Naive thymus-derived CD8-positive, alpha-beta T cell (primary cell): ENCODE measurements around the gene TK2. TPM values are rescaled to one million over a fixed set of nuclear protein-coding genes. Genes with fewer than 3 reads are reported as not detected.
A peak's percentile ranks its signal among the peaks of the same experiment; 100 is the strongest.
"Not testable (repeated sequence)": the region's sequence is repeated elsewhere in the genome, so short reads cannot be mapped to it uniquely, and the experiment has no call there.

Experiments used
- ATAC-seq, 2 donors: fragments of 150-1000 bp; cut with Tn5 transposase in 1 of 2; sonication (Bioruptor Pico), chemical (Tn5 transposase) in 1 of 2; 1 replicate in 1 of 2; 2 replicates in 1 of 2; pipeline ENCODE4 v1.10.0; 2021; ENCODE audit warnings: mild to moderate bottlenecking in 2 of 2, moderate library complexity in 2 of 2
- POLR2A ChIA-PET: fragments of 350-600 bp; sonication (Branson Sonifier 250); formaldehyde crosslinking; loops from one replicate; lab custom pipeline; 2021; ENCODE audit warnings: antibody characterized with exemption; lab: Charles Lee
- DNase-seq, 10 donors: peaks; one replicate each; pipeline versions ENCODE4 v3.0.0 to v3.0.0-alpha.2; 2020 to 2022
- H3K27ac Mint-ChIP-seq, 10 donors: one replicate each; pipeline ENCODE4 v1.8.0; 2020 to 2022; ENCODE audit warnings: mild to moderate bottlenecking in 10 of 10, mixed read lengths in 10 of 10, moderate library complexity in 4 of 10, inconsistent platforms in 1 of 10
- H3K27me3 Mint-ChIP-seq, 5 donors: one replicate each; pipeline ENCODE4 v1.8.0; 2021 to 2022; ENCODE audit warnings: mixed read lengths in 5 of 5
- H3K36me3 Mint-ChIP-seq, 3 donors: one replicate each; pipeline ENCODE4 v1.8.0; 2020 to 2022; ENCODE audit warnings: mixed read lengths in 3 of 3, mild to moderate bottlenecking in 2 of 3, inconsistent platforms in 1 of 3
- H3K4me1 Mint-ChIP-seq, 4 donors: one replicate each; pipeline ENCODE4 v1.8.0; 2021 to 2022; ENCODE audit warnings: mixed read lengths in 4 of 4
- H3K4me3 Mint-ChIP-seq, 10 donors: one replicate each; pipeline ENCODE4 v1.8.0; 2020 to 2022; ENCODE audit warnings: mild to moderate bottlenecking in 10 of 10, mixed read lengths in 10 of 10, moderate library complexity in 6 of 10, inconsistent platforms in 1 of 10
- H3K9me3 Mint-ChIP-seq, 9 donors: one replicate each; pipeline ENCODE4 v1.8.0; 2020 to 2022; ENCODE audit warnings: mixed read lengths in 9 of 9, mild to moderate bottlenecking in 3 of 9, inconsistent platforms in 1 of 9, moderate library complexity in 1 of 9
- polyA plus RNA-seq, 3 donors: library from polyadenylated mRNA; unstranded; fragments of 300-500 nt; fragmentation: Illumina TruSeq; gene quantifications; one replicate each; pipeline ENCODE4 v1.2.3, GENCODE V29; 2021
- total RNA-seq, 8 experiments: library from RNA in 2 of 8; stranded (reverse) in 2 of 8; gene quantifications; one replicate each; pipeline ENCODE4 v1.2.3 and lab custom pipeline; 2021 to 2026

TK2 gene
- total and polyA plus RNA-seq, 5 experiments from 2014 or later, result 1.9 to 8.7 (median 4.0) TPM

- H3K4me1 Mint-ChIP-seq, result peaks cover 4 to 14% (median 6%) of the 10 kb centered on the region in 4 donors
- POLR2A ChIA-PET, result interaction anchor here (1.6 kb wide), 1 partner anchor 11 kb away, joined by 3 read pairs; no protein-coding TSS in a partner anchor
- H3K9me3 Mint-ChIP-seq, result no peaks in the 10 kb centered on the region
- H3K27ac Mint-ChIP-seq, result no peak overlapping the region
- H3K36me3 Mint-ChIP-seq, result peaks cover 0 to 3% (median 0%) of the 10 kb centered on the region in 3 donors
- no peak overlapping the region for H3K4me3 Mint-ChIP-seq
- no peaks in the 10 kb centered on the region for H3K27me3 Mint-ChIP-seq
- DNase-seq (peak in 1 of 10 donors; percentile 28), ATAC-seq (no peak)
Measured at GRCh38 chr16:66508914-66509496, 40.9 kb downstream of the TK2 start.

DNA sequence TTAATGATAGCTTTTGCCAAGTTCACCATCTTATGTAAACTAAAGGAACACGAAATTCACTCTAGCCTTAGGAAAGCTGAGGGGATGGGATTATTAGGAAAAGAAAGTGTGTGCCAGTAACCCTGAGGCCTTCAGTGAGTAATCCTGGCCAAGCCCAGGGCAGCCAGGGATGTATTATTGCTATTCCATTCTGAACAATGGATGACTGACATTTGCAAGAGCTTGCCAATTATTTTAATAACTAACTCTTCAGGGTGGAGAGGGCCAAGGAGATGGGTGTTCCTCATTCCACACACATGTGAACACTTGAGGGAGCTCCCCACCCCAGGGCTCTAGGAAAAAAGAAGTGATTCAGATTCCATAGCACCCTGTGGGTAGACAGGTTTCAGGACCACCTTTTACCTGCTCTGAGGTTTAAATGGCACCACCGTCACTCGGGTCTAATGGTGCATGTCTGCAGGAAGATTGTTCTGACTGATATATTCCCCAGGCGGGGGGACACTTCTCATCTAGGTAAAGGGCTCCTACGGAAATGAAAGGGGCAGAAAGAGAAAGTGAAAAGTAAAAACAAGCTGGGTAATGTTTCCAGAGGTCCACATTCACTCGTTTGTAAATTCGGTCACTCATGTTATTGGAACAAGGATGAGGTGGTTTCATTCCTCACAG is 41.5 kb downstream of the TK2 start:
- H3K27ac Mint-ChIP-seq, result no peak overlapping the region
- H3K4me3 Mint-ChIP-seq, result no peak overlapping the region
- ATAC-seq (no peak), DNase-seq (no peak)
- H3K36me3 Mint-ChIP-seq, result peaks cover 0 to 3% (median 0%) of the 10 kb centered on the region in 3 donors
- H3K4me1 Mint-ChIP-seq, result peaks cover 4 to 14% (median 5%) of the 10 kb centered on the region in 4 donors
- POLR2A ChIA-PET, result interaction anchor here (1.6 kb wide), 1 partner anchor 12 kb away, joined by 3 read pairs; no protein-coding TSS in a partner anchor
- H3K9me3 Mint-ChIP-seq, result no peaks in the 10 kb centered on the region
- no peaks in the 10 kb centered on the region for H3K27me3 Mint-ChIP-seq

DNA sequence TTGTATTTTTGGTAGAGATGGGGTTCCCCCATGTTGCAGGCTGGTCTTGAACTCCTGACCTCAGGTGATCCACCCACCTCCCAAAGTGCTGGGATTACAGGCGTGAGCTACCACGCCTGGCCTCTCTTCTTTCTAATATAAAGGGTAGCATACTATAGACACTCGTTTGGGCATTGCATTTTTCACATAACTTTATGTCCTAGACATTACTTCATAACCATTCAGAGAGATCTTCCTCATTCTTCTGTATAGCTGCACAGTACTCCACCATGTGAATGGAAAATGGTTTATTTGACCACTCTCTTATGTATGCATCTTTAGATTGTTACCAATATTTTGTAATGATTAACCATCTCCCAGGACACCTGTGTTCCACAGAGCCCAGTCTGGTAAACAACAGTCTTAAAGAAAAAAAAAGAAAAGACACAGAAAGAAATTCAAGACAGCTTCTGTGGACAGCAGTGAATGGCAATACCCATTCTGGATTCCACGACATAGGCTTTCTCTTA is 42.1 kb downstream of the TK2 start:
- H3K27ac Mint-ChIP-seq, result no peak overlapping the region
- H3K27me3 Mint-ChIP-seq, result no peaks in the 10 kb centered on the region
- POLR2A ChIA-PET, result interaction anchor here (1.6 kb wide), 1 partner anchor 13 kb away, joined by 3 read pairs; no protein-coding TSS in a partner anchor
- ATAC-seq (no peak), DNase-seq (no peak)
- no peaks in the 10 kb centered on the region for H3K9me3 Mint-ChIP-seq
- no peak overlapping the region for H3K4me3 Mint-ChIP-seq
- peaks cover 0 to 3% (median 0%) of the 10 kb centered on the region in 3 donors for H3K36me3 Mint-ChIP-seq
- peaks cover 2 to 15% (median 5%) of the 10 kb centered on the region in 4 donors for H3K4me1 Mint-ChIP-seq

GRCh38 chr16:66503612-66504011 is 46.3 kb downstream of the TK2 start:
- no peak for ATAC-seq
- H3K27ac Mint-ChIP-seq, result no peak overlapping the region
- no peak for DNase-seq

DNA sequence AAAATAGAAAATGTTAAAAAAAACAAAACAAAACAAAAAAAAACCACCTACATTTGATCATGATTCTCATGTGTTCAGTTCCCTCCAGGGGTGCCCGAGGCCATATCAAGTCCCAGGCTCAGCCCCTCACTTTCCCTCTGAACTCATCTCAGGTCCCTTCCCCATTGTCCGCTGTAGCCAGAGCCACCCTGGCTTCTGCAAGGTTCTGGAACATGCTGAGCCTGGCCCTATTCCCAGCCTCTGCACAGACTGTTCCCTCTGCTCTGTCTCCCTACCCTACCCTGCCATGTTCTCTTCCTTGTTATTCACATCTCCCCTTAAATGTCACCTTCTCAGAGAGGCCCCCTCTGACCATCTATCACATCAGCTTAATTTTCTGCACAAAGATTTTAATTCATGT is 46.9 kb downstream of the TK2 start:
- DNase-seq, result peak in 1 of 10 donors; percentile 6
- POLR2A ChIA-PET, result no interaction called here
- Mint-ChIP-seq H3K36me3 (no peaks in the 10 kb centered on the region), H3K4me3 (no peak overlapping the region), H3K27me3 (no peaks in the 10 kb centered on the region), H3K9me3 (no peaks in the 10 kb centered on the region), H3K27ac (peak overlapping the region in 1 of 10 donors; percentile 23), H3K4me1 (peaks cover 0 to 6% (median 1%) of the 10 kb centered on the region in 4 donors)
- no peak for ATAC-seq

More at GRCh38 chr16:66503612-66504011, 46.3 kb downstream of the TK2 start:
- Mint-ChIP-seq H3K4me3 (no peak overlapping the region), H3K27me3 (no peaks in the 10 kb centered on the region), H3K9me3 (no peaks in the 10 kb centered on the region), H3K4me1 (peaks cover 0 to 6% (median 1%) of the 10 kb centered on the region in 4 donors), H3K36me3 (no peaks in the 10 kb centered on the region)
- POLR2A ChIA-PET, result no interaction called here

GRCh38 chr16:66502020-66502913 is 47.7 kb downstream of the TK2 start:
- Mint-ChIP-seq H3K27me3 (no peaks in the 10 kb centered on the region), H3K9me3 (peaks cover 0 to under 1% (median 0%) of the 10 kb centered on the region in 9 donors), H3K4me3 (no peak overlapping the region), H3K27ac (no peak overlapping the region), H3K36me3 (peaks cover 0 to 3% (median 0%) of the 10 kb centered on the region in 3 donors), H3K4me1 (peaks cover 0 to 6% (median 1%) of the 10 kb centered on the region in 4 donors)
- no peak for ATAC-seq
- peak in 1 of 10 donors; percentile 26 for DNase-seq
- POLR2A ChIA-PET, result no interaction called here

- POLR2A ChIA-PET, H3K27ac Mint-ChIP-seq, H3K27me3 Mint-ChIP-seq, ATAC-seq, DNase-seq, H3K9me3 Mint-ChIP-seq, H3K36me3 Mint-ChIP-seq, H3K4me3 Mint-ChIP-seq, H3K4me1 Mint-ChIP-seq: not testable (repeated sequence)
Measured at GRCh38 chr16:66501563-66501962, 48.4 kb downstream of the TK2 start.

- H3K36me3 Mint-ChIP-seq, H3K27me3 Mint-ChIP-seq, H3K4me1 Mint-ChIP-seq, DNase-seq, H3K4me3 Mint-ChIP-seq, ATAC-seq, H3K27ac Mint-ChIP-seq, H3K9me3 Mint-ChIP-seq, POLR2A ChIA-PET: not testable (repeated sequence)
Measured at GRCh38 chr16:66497921-66498320, 52.0 kb downstream of the TK2 start.

DNA sequence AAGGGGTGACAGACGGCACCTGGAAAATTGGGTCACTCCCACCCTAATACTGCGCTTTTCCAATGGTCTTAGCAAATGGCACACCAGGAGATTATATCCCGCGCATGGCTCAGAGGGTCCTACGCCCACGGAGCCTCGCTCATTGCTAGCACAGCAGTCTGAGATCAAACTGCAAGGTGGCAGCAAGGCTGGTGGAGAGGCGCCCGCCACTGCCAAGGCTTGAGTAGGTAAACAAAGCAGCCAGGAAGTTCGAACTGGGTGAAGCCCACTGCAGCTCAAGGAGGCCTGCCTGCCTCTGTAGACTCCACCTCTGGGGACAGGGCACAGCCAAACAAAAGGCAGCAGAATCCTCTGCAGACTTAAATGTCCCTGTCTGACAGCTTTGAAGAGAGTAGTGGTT is 53.7 kb downstream of the TK2 start:
- DNase-seq, H3K4me3 Mint-ChIP-seq, POLR2A ChIA-PET, H3K27ac Mint-ChIP-seq, H3K9me3 Mint-ChIP-seq, ATAC-seq, H3K4me1 Mint-ChIP-seq, H3K27me3 Mint-ChIP-seq, H3K36me3 Mint-ChIP-seq: not testable (repeated sequence)

- POLR2A ChIA-PET, result no interaction called here
- no peak for ATAC-seq
- peaks cover 0 to 6% (median 0%) of the 10 kb centered on the region in 9 donors for H3K9me3 Mint-ChIP-seq
- H3K27me3 Mint-ChIP-seq, result no peaks in the 10 kb centered on the region
- peaks cover 0 to 6% (median 0%) of the 10 kb centered on the region in 4 donors for H3K4me1 Mint-ChIP-seq
- H3K4me3 Mint-ChIP-seq, result no peak overlapping the region
- no peak overlapping the region for H3K27ac Mint-ChIP-seq
- H3K36me3 Mint-ChIP-seq, result peaks cover 0 to 3% (median 0%) of the 10 kb centered on the region in 3 donors
- no peak for DNase-seq
Measured at GRCh38 chr16:66495440-66495839, 54.5 kb downstream of the TK2 start.

GRCh38 chr16:66494916-66495315 is 55.0 kb downstream of the TK2 start:
- DNase-seq, result peak in 1 of 10 donors; percentile 13
- no peaks in the 10 kb centered on the region for H3K27me3 Mint-ChIP-seq
- ATAC-seq, result no peak
- peaks cover 0 to 6% (median 0%) of the 10 kb centered on the region in 9 donors for H3K9me3 Mint-ChIP-seq
- POLR2A ChIA-PET, result no interaction called here
- peaks cover 0 to 3% (median 0%) of the 10 kb centered on the region in 3 donors for H3K36me3 Mint-ChIP-seq
- no peak overlapping the region for H3K27ac Mint-ChIP-seq
- no peak overlapping the region for H3K4me3 Mint-ChIP-seq
- peaks cover 0 to 3% (median 0%) of the 10 kb centered on the region in 4 donors for H3K4me1 Mint-ChIP-seq
